UCSD-AML1 (cell line): ENCODE results near the gene THRA.

Experiments used
- DNase-seq: peaks from one replicate; lab custom pipeline; 2025; ENCODE audit not compliant: unreplicated experiment; lab: John Stamatoyannopoulos, UW

Gene THRA

DNA sequence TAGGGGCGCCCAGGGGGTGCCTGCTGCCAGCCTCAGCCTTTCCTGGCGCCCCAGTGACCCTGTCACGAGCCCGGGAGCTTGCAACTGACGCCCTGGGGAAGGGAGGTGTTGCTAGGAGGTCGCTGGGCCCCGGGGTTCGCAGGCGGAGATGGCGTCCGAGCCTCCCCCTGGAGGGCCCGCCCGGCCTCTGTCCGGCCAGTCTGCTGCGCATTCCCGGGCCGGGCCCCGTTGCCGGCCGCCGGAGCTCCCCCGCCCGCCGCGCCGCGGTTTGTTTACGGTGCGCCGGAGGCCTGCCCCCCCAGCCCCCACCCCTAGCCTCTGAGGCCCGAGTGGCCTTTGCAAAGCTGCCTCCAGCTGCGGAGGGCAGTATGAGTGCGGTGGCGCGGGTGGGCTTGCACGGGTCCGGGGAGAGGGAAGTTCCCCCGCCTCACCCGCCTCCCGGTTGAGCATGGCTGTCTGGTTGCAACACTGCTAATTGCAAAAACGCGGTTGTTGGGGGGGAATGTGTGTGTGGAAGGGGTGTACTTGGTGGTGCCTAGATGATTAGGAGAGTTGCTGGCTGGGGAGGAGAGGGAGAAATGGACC, 514 bp downstream of the THRA start:
- peak; percentile 56 for DNase-seq

DNA sequence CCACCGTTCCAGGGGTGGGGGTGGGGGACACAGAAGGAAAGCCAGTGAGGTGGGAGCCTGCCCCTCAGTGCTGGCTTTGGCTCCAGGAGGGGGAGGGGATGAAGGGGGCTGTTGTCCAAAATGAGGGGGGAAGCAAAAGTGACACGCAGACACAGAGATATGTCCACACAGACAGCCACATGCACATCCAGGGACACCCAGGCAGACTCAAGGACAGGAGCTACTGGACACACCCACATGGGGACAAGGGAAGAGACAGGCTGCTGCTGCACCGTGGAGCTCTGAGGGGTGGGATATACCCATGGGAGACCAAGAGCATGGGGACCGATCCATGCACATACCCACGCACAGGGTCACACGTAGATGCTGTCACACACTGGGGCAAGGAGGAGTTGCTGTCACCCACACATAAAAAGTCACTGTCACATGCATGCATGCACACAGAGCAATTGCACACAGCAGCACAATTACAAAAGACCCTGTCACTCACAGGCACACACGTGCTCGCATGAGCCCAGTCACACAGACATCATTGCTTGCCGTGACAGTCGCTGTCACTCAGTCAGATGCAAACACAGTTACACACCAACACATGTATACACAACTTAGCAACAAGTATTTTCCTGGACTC, 1.3 kb downstream of the THRA start:
- no peak for DNase-seq

DNA sequence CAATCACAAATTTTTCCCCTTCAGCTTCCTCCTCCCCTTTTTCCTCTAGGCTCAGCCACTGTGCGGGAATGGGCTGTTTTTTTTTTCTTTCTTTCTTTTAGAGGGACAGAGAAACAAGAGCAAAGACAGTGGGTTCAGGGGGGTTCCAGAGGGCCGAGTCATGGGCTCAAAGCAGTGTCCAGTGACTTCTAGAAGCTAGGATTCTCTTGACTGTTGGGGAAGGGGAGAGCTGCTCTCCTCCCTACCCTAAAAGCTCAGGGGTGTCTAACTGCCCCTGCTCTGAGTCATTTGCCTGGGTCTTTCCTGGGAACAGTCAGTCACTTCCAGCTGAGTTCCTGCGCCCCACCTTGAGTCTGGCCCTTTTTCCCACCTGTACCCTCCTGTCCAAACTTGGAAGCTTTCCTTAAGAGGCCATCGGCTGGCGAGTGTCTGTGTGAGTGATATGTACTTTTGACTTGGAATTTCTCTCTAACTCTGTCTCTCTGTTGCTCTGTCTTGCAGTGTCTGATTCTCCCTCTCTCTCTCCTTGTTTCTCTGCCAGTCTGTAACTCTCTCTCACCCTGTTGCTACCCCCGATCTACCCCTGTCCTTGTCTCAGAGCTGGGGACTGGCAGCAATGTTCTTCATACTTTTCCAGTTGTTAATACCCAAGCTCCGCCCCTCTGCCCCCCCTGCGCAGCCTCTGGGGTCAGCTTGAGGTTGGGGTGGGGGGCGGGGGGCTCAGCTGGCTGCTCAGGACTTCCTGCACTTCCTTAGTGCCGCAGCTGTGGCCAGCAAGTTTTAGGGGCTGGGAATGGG, 2.4 kb downstream of the THRA start:
- peak; percentile 38 for DNase-seq

DNA sequence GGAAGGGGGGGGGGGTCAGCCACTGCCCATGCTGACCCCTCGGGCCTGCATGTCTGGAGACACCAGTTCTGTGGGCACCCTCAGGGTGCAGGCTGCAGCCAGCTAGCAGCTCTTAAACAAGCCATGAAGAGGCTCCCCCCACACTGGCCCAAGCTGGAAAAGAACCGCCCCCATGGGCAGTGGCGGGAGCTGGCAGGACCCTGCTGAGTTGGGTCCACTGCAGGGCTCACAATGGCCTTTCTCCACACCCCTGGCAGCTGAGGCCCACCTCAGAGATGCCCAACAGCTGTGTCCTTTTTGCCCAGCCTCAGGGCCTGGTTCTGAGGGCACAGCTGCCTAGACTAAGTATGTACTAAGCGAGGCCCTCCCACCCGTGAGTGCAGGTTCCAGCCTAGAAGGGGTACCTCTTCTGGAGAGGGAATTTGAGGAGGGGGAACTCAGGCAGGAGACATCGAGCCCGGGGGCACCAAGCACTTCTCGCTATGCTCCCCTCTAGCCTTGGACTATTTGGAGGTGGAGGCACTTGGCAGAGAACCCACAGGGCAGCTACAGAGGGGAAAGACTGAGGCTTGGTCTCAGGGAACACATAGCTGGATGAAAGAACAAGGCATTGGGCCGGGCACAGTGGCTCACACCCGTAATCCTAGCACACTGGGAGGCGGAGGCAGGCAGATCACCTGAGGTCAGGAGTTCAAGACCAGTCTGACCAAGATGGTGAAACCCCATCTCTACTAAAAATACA, 3.2 kb downstream of the THRA start:
- no peak for DNase-seq

DNA sequence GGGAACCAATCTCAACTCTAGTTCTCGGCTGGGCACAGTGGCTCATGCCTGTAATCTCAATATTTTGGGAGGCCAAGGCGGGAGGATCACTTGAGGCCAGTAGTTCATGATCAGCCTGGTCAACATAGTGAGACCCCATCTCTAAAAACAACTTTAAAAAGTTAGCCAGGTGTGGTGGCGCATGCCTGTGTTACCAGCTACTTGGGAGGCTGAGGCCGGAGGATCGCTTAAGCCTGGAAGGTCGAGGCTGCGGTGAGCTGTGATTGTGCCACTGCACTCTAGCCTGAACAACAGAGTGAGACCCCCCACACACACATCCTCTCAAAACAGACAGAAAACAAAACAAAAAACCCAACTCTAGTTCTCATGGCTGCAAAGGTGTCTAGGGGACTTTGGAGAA, 4.9 kb downstream of the THRA start:
- DNase-seq = no peak

DNA sequence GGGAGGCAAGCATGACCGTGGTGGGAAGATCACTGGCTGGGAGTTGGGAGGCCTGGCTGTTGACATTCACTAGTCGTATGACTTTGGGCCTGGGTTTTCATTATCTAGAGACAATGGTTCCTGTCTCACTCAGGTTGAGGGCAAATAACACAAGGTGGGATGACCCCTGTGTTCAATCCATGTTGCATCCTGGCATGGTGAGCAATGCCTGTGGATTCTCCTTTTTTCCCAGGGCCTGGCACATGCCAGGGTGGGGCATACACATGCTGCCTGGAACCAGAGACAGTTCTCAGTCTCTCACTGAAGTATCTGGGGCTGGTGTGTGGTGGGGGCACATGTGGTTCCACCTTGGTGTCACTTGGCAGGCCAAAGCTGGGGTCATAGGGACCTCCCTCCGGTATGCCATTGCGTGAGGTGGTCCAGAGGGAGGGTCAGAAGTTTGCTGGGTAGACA, 5.4 kb downstream of the THRA start:
- DNase-seq = no peak

DNA sequence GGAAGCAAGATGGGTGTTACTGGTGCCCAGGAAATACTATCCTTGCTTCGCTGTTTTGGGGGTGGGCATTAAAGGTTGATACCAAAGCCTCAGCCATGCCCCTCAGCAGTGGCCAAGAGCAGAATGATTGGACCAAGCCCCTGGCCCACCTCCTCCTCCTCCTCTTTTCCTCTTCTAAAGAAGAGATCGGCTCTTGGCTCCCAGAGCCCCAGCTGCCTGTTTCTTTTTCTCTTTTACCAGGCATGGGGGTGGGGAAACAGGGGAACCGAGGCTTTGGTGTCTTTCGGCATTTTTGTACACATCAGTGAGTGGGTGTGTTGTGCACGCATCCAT, 5.8 kb downstream of the THRA start:
- DNase-seq = no peak

DNA sequence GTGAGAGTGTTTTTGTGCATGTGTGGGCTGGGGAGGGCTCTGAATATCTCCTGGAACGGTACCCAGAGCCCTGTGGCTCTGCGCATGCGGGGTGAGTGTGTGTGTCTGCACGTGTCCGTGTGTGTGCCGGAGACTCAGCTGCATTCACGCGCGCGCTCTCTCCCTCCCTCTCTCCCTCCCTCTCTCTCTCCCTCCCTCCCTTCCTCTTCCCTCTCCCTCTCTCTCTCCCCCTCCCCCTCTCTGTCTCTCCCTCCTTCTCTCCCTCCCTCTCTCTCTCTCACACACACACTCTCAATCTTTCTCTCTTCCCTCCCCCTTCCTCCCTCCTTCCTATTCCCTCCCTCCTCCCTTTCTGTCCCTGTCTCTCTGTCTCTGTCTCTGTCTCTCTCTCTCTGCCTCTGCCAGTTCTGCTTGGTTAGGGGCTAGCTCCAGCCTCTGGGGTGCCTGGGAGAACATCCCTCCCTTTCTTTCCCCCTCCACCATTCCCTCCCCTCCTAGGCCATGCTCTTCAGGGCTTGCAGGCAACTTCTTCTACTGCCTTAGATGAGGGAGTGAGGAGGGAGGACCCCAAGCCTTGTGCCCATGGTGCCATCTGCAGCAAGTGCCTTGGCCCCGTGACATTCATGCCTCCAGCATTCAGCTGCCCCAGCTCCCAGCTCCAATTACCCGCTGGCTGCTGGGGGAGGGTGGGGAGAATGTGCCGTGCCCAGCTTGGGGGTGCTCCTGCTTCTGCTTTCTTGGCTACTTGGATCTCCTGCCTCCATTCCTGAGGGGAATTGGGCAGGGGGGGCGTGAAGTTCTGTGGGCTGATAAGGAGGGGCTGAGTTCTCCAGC, 6.4 kb downstream of the THRA start:
- DNase-seq = peak; percentile 56

DNA sequence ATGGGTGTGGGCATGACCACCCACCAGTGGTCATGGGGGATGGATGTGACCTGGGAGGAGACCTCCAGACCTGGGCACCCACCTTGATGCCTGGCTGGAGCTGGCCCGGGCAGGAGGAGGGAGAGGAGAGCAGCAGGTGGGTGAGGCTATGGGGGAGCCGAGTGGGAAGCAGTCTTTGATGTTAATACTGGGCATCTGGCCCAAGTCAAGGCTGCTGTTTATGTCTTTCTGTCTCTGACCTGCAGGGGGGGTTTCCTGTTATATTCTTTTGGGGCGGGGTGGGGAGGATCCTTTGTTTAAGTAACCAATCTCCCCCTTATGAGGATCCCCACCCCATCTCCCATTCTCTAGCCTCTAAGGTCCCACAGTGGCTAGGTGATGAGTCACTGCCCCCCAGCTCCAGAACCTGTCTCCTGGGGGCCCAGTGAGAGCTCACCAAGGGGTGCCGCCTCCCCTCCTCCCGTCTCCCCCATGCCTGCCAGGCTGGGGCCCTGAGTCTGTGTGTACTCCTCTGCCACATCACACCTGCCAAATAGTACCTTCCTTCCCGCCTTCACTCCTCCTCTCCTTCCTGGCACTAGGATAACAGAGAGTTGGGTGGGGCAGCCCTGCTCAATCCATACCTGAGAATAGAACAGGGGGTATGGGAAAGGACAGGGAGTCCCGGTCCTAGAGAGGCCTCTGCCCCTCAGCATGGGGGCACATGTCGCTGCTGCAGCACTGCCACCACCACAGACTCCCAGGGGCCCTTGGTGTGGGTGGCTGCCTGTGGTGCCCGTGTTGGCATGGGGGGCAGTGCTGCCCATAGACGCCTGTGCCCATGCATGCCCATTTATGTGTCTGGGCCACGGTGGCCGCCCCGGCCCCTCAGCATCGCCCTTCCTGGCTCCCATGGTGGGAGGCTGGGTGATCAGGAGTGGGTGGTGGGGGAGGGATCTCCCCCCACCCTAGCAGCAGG, 7.3 kb downstream of the THRA start:
- DNase-seq = no peak

DNA sequence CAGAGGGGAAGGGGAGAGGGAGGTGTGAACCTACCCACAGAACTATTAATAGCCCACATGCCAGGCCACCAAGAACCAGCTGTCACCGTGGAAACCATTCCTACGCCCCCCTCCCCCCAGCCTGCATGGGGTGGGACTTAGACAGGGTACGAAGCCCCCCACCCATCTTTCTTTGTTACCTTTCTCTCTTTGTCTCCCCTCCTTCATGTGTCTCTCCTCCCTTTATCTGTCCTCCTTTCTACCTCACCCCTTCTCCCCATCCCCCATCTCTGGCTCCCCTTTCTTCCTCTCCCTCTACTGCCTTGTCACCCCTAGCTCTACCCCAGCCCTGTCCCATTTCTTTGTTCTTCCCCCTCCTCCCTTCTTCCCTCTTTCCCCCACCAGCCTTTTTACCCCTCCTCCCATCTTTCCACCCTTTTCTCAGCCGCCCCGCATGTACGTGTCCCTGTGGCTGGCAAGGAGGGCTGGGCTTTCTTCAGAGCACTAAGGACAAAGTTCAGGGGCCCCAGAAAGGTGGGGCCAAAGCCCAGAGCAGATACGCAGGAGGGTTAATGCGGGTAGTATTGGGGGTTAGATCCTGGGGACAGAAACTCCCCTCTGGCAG, 8.0 kb downstream of the THRA start:
- no peak for DNase-seq

DNA sequence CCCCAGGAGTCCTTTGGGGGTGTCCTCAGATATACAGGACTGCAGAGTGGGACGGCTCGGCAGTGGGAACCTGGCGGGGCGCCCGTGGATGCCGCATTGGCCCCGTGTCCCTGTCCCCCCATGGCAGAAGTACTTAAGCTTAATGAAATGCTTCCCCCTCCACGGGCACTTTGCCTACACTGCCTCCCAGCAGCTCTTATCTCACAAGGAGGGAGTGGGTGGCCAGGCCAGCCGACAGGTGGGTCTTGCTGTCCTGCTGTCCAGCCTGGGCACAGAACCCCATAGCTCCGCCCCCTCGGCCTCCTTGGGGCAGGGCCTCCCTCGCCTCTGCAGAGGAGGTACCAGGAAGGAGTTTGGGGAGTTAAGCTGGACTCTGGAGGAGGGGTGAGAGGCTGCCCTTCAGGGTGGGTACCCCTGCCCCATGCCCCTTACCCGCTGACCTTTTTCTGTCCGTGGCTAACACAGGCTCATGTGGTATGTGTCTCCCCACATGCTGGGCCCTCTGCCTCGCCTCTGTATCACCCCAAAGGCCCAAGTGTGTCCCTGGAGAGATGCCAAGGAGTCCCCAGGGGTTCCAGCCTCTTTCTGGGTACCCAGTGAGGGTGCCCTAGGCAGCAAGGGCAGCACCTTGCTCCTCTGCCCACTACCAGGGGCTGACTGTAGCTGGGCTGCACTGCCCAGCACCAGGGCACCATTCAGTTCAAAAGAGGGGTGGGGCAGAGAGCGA, 8.7 kb downstream of the THRA start:
- no peak for DNase-seq

DNA sequence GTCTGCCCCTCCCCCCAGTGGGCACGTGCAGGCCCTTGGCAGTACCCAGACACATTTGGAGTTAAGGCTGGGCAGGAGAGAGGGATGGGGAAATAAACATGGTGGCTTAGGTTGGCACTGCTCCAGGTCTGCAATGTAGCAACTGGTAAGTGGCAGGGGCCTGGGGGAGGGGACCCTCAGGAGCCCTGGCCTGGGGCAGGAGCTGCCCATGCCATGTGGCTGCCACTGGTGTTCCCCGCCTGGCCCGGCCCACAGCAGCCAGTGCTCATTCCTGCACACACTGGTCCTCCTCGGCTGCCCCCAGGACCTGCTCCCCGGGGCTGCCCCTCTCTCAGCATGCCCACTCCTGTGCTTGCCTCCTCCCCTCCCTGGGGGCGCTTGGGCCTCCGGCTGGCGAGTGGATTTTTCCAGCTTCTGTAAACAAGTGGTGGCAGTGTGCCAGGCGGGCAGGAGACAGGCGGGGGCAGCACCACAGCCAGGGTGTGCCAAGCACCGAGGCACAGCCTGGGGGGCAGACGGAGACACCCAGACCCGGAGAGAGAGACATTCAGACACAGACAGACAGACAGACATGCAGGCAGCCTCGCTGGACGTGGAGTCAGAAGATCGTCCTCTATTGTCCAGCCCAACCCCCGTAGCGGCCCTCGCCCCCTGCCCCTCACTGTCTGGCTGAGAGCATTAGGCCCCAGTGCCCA, 9.4 kb downstream of the THRA start:
- no peak for DNase-seq

DNA sequence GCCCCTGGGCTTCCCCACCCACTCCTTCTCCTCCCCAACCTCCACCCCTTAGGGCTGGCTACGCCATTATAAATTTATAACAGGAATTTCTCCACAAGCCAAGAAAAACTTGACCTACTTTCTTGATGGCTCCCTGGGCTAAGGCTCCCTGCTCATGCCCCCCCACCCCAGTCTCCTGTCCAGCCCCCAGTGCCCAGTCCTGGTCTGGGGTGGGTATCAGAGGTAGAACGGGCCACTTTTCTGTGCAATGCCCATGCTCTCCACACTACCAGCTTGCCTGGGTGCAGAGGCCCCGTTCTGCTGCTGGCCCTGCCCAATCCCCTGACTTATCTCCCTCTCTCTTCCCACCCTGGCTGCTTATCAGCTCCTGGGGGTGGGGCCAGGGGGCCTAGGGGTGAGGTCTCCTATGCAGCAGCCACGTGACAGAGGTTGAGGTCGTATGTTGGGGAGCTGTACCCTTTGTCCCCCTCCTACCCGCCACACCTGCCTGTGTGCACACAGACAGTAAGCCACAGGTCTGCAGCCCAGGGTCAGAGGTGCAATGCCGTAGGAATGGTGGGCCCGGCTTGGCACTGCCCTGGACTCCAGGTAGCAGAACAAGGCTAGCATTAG, 10.1 kb downstream of the THRA start:
- DNase-seq = no peak

DNA sequence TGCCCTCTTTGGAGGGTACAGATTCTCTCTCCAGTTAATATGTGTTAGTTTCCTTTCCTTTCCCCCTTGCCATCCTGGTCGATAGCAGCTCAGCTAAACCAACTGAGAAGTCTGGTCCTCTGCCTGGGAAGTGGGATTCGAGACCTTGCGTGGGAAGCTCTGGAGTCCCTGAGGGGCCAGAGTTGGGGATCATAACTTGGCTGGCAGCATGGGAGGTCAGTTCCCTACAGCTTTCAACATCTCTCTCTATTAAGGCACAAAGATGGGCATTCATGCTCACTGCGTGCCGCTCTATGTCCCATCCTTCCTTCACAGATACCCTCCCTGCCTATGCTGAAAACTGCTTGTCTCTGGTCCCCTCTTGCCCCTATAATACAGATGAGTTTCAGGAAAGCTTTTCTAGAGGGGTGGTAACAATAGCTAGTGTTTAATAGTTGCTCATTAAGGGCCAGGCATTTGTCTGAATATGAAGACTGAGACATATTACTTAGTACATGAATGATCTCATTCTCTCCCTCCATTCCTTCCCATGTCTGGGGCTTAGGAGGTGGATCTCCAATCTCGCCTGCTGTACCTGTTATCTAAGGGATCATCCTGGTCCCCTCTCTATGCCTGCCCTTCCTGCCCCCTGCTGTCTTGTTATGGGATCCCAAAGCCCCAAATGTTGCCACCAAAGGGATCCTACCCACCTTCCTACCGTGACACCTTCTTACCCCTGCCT, 10.8 kb downstream of the THRA start:
- no peak for DNase-seq

DNA sequence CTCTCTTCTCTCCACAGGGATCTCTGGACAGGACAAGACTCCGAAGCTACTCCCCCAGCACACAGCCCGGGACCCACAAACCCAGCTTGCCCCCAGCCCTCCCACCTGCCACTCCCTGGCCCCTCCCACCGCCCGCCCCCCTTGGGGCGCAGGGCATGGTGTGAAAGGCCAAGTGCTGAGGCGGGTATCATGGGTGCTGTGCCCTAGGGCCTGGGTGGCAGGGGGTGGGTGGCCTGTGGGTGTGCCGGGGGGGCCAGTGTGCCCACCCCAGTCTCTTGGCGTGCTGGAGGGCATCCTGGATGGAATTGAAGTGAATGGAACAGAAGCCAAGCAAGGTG, 11.4 kb downstream of the THRA start:
- no peak for DNase-seq

DNA sequence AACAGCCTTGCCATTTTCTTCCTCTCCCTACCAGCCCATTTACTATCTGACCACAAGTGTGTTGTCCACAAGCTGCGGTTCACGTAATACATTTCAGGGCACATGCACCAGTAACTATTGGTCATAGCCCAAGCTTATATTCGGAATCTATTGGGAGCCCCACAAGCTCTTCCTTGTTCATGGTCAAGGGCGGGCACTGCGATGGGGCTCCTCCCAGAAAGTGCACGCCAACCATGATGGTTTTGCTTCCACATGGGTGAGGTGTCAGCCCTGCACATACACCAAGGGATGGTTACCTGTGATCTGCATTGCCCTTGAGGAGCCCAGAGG, 12.1 kb downstream of the THRA start:
- DNase-seq = no peak

DNA sequence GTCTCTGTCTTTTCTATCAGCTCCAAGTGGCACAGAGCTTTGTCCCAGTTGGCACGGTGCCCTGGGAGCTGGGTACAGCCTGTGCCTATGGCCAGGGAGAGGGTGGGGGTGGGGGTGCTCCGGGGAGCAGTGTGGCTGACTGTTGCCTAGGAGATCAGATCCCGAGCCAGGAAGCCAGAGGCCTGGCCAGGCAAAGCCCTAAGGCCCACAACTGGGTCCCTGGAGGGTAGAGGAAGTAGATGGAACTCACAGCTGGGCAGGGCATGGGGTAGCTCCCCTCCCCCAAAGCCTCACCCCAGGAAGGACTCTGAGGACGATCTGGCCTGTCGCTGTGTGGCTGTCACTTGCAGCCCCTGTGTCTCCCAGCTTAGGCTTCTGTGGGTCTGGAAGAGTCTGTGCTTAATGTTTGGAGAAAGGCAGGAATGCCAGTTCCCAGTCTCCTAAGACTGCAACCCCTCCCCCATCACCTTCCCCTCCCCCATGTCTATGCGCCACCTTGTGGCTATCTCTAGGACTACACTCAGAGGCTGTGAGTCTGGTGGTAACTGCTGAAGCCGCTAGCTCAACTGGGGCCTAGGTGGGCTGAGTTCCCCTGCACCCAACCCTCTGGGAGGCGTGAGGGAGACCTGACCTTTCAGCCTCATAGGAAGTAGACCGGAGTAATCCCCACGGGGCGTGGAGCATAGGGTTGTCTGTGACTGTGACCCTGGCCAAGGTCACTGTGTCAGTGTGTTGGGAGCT, 12.6 kb downstream of the THRA start:
- DNase-seq = peak; percentile 89
